Mucosa of stomach (tissue), 1 donor: ENCODE data around the gene SAP130.

Source experiments
- H3K27me3 ChIP-seq: one replicate; pipeline ENCODE4 v1.7.0; 2013; ENCODE audit warnings: mild to moderate bottlenecking, low read length; ENCODE audit not compliant: control insufficient read depth, insufficient read depth
- H3K36me3 ChIP-seq: one replicate; pipeline ENCODE4 v1.7.0; 2013; ENCODE audit warnings: low read length; ENCODE audit not compliant: control insufficient read depth, insufficient read depth
- H3K4me1 ChIP-seq: one replicate; pipeline ENCODE4 v1.7.0; 2013; ENCODE audit warnings: mild to moderate bottlenecking, low read length; ENCODE audit not compliant: control insufficient read depth, insufficient read depth
- H3K4me3 ChIP-seq: one replicate; pipeline ENCODE4 v1.7.0; 2013; ENCODE audit warnings: low read length
- H3K9ac ChIP-seq: one replicate; pipeline ENCODE4 v1.7.0; 2013; ENCODE audit warnings: mild to moderate bottlenecking, low read length, moderate library complexity
- H3K9me3 ChIP-seq: one replicate; pipeline ENCODE4 v1.7.0; 2013; ENCODE audit warnings: mild to moderate bottlenecking, low read length, moderate library complexity; ENCODE audit not compliant: control insufficient read depth
- donor health status: Pancreatic carcinoma.

The SAP130 gene

DNA sequence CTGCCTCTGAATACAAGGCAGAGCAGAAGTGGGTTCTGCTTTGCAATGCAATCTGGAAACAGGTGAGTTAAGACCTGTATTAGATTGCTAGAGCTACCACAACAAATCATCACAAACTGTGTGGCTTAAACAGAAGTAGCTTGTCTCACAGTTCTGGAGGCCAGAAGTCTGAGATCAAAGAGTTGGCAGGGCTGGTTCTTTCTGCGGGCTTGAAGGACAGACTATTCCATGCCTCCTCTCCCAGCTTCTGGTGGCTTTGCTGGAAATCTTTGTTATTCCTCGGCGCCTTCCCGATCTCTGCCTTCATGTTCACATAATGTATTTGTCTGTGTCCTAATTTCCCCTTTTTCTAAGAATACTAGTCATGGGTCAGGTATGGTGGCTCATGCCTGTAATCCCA, 58.4 kb downstream of the SAP130 start:
- H3K4me1 ChIP-seq, result no peaks in the 10 kb centered on the region
- H3K36me3 ChIP-seq, result no peaks in the 10 kb centered on the region
- H3K9ac ChIP-seq, result no peak overlapping the region
- H3K9me3 ChIP-seq, result no peaks in the 10 kb centered on the region
- no peak overlapping the region for H3K4me3 ChIP-seq
- H3K27me3 ChIP-seq, result no peaks in the 10 kb centered on the region

- Histone ChIP-seq H3K4me1 (no peaks in the 10 kb centered on the region), H3K27me3 (no peaks in the 10 kb centered on the region), H3K9me3 (no peaks in the 10 kb centered on the region), H3K36me3 (no peaks in the 10 kb centered on the region), H3K4me3 (no peak overlapping the region), H3K9ac (no peak overlapping the region)
Observed at GRCh38 chr2:127968610-127969339, 59.1 kb downstream of the SAP130 start.

GRCh38 chr2:127961729-127962128, 66.1 kb downstream of the SAP130 start:
- Histone ChIP-seq H3K27me3 (no peaks in the 10 kb centered on the region), H3K36me3 (no peaks in the 10 kb centered on the region), H3K4me1 (no peaks in the 10 kb centered on the region), H3K9ac (no peak overlapping the region), H3K9me3 (no peaks in the 10 kb centered on the region), H3K4me3 (no peak overlapping the region)

DNA sequence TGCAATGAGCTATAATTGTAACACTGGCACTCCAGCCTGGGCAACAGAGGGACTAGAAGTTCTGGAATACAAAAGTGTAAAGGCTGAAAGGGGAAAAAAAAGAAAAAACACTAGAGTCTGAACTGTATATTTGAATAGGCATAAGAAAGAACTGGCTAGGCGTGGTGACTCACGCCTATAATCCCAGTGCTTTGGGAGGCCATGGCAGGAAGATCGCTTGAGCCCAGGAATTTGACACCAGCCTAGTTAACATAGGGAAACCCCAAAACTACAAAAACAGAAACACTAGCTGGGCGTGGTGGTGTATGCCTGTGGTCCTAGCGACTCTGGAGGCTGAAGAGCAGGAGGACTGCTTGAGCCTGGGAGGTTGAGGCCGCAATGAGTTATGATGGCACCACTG, 70.6 kb downstream of the SAP130 start:
- no peaks in the 10 kb centered on the region for H3K27me3 ChIP-seq
- H3K9me3 ChIP-seq, result no peaks in the 10 kb centered on the region
- H3K36me3 ChIP-seq, result no peaks in the 10 kb centered on the region
- peaks cover 14% of the 10 kb centered on the region for H3K4me1 ChIP-seq
- no peak overlapping the region for H3K9ac ChIP-seq
- H3K4me3 ChIP-seq, result no peak overlapping the region

DNA sequence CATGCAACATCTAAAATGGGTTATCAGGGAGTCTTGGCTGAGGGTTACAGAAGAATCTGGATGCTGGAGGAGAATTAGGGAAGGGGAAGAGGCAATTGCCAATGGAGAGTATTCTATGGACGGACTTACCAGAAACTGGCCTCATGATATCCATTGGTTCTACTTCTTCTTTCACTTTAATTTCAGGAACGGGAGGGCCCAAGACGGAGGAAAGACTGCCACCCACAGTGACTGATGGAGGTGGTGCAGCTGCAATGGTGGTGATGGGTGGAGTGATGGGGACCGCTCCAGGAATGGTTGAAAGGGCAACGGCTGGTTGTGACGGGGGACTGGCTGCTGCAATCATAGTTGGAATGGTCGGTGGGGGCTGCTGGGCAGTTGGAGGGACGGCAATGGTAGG, 73.0 kb downstream of the SAP130 start:
- no peak overlapping the region for H3K9ac ChIP-seq
- H3K4me3 ChIP-seq, result no peak overlapping the region
- peaks cover 8% of the 10 kb centered on the region for H3K36me3 ChIP-seq
- H3K4me1 ChIP-seq, result peaks cover 28% of the 10 kb centered on the region
- no peaks in the 10 kb centered on the region for H3K9me3 ChIP-seq
- no peaks in the 10 kb centered on the region for H3K27me3 ChIP-seq

DNA sequence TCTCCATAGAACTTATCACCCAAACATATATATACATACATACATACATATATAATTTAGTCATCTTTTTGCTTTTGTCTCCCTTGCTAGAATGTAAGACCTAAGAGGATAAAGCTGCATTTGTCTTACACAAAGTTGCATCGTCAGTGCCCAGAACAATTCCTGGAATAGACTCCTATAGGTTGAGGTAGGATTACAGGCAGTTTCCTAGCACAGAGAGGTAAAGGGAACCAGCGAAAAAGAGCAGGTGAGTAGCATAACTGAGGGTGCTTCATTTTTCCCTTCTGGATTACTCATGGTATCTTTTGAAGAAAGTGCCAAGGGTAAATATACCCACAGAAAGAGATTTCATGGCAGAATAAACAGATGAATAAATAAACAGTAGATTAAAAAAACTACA, 74.0 kb downstream of the SAP130 start:
- Histone ChIP-seq H3K9ac (no peak overlapping the region), H3K4me3 (no peak overlapping the region), H3K27me3 (no peaks in the 10 kb centered on the region), H3K36me3 (peaks cover 15% of the 10 kb centered on the region), H3K4me1 (peaks cover 28% of the 10 kb centered on the region), H3K9me3 (no peaks in the 10 kb centered on the region)

DNA sequence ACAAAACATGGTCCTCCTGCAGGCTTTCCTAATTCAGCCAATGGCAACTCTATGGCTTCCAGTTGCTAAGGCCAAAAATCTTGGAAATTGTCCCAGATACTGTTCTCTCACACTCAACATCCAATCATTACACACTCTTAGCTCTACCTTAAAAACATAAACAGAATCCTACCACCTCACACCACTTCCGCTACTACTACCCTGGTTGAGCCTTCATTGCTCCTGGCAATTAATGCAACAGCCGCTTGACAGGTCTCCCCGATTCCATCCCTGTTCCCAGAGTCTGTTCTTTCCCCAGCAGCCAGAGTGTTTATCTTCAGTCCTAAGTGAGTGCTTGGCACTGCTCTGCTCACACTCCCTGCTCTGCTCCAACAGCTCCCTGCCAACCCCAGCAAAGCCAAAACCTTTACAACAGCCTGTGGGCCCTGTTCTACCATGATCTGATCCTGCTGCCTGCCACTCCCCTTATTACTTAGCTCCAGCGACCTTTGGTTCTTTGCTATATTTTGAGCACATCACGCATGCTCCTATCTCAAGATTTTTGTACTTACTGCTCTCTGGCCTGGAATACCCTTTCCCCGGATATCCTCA, 74.6 kb downstream of the SAP130 start:
- H3K9me3 ChIP-seq, result no peaks in the 10 kb centered on the region
- peaks cover 28% of the 10 kb centered on the region for H3K4me1 ChIP-seq
- peaks cover 17% of the 10 kb centered on the region for H3K36me3 ChIP-seq
- H3K4me3 ChIP-seq, result no peak overlapping the region
- no peak overlapping the region for H3K9ac ChIP-seq
- no peaks in the 10 kb centered on the region for H3K27me3 ChIP-seq

DNA sequence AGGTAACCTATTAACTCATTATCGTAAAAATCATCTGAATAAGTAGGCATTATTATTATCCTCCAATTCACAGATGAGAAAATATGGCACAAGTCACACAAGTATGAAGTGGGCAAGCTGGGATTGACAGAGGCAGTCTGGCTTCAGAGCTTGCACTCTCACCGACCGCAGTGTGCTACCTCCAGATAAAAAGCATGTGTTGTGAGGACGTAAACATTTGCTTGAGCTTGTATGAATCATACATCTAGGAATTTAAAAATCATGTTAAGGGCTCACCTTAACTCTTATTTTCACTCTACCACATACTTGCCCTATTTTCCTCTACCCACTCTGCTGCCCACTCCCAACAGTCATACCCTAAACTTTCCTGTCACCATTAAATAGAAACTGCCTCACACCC, 76.8 kb downstream of the SAP130 start:
- Histone ChIP-seq H3K27me3 (no peaks in the 10 kb centered on the region), H3K36me3 (peaks cover 21% of the 10 kb centered on the region), H3K4me3 (no peak overlapping the region), H3K9me3 (no peaks in the 10 kb centered on the region), H3K4me1 (peaks cover 28% of the 10 kb centered on the region), H3K9ac (no peak overlapping the region)

GRCh38 chr2:127950264-127950663, 77.6 kb downstream of the SAP130 start:
- Histone ChIP-seq H3K36me3 (peaks cover 21% of the 10 kb centered on the region), H3K9me3 (no peaks in the 10 kb centered on the region), H3K9ac (no peak overlapping the region), H3K27me3 (no peaks in the 10 kb centered on the region), H3K4me1 (peaks cover 28% of the 10 kb centered on the region), H3K4me3 (no peak overlapping the region)

DNA sequence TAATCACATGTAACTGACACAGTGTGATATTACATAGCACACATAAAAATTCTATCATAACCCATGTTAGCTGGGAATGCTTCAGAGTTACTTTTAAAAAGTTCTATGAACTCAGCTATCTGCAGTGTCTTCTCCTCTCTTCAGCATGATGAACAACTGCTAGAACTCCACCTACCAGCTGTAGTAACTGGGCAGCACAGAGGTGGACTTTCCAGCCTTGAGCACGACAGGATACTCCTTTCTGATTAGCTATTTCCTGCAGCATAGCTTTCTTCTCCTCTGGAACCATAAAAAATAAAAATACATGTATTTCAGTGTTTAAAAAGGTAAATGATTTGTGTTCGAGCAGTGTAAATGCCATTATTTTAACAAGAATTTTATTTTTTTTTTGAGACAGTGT, 82.6 kb downstream of the SAP130 start:
- H3K9ac ChIP-seq, result no peak overlapping the region
- H3K9me3 ChIP-seq, result no peaks in the 10 kb centered on the region
- peaks cover 18% of the 10 kb centered on the region for H3K36me3 ChIP-seq
- peaks cover 2% of the 10 kb centered on the region for H3K4me1 ChIP-seq
- H3K4me3 ChIP-seq, result no peak overlapping the region
- H3K27me3 ChIP-seq, result no peaks in the 10 kb centered on the region

DNA sequence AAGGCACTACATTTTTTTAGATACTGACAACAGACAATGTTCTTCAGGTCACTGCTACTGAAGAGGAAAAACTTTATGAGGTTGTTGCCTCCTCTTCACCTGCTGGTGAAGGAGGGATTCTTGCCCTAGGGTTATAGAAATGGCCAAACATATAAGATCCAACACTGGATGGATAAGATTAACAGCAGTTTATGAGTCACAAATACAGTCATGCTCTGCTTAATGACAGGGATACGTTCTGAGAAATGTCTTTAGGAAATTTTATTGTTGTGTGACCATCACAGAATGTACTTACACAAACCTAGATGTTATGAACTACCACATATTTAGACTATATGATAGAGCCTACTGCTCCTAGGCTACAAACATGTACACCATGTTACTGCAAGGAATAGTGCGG, 84.7 kb downstream of the SAP130 start:
- Histone ChIP-seq H3K4me3 (no peak overlapping the region), H3K9ac (no peak overlapping the region), H3K27me3 (no peaks in the 10 kb centered on the region), H3K36me3 (peaks cover 4% of the 10 kb centered on the region), H3K4me1 (no peaks in the 10 kb centered on the region), H3K9me3 (no peaks in the 10 kb centered on the region)

GRCh38 chr2:127942002-127942401, 85.9 kb downstream of the SAP130 start:
- Histone ChIP-seq H3K27me3 (no peaks in the 10 kb centered on the region), H3K4me3 (no peak overlapping the region), H3K9ac (no peak overlapping the region), H3K4me1 (no peaks in the 10 kb centered on the region), H3K9me3 (no peaks in the 10 kb centered on the region), H3K36me3 (peaks cover 3% of the 10 kb centered on the region)
